ENCODE measurements around the gene TTC34. TPM values are rescaled to one million over a fixed set of nuclear protein-coding genes. Genes with fewer than 3 reads are reported as not detected.

The TTC34 gene
- total RNA-seq, 1 donor from 2014 or later: 0.09 TPM

DNA sequence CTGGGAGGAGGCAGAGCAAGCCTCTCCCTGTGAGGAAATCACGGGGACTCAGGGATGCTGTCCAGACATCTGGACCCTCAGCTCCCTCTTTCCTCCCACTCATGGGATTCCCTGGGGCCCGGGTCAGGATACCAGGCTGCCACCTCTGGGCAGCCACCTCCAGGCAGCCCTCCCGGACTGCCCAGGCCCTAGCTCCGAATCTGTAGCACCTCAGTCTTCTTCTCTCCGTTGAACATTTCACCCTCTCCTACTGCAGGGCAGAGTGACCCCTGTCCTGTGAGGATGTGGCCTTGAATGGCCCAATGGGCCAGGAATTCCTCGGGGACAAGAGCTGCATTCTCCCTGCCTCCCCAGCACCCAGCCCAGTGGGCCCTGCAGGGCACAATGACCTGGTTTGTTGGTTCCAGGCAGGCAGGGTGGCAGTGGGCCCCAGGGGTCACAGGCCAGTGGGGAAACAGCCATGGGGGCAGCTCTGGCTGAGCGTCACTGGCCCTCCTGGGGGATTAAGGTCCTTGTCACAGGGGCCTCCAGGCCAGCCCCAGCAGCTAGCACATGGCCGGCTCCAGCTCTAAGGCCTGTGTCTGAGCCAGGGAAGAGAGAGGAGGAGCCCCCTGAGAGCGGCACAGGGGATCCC lies 9.5 kb upstream of the TTC34 start:
- peaks cover 13% of the 10 kb centered on the region for H3K9me3 Mint-ChIP-seq

DNA sequence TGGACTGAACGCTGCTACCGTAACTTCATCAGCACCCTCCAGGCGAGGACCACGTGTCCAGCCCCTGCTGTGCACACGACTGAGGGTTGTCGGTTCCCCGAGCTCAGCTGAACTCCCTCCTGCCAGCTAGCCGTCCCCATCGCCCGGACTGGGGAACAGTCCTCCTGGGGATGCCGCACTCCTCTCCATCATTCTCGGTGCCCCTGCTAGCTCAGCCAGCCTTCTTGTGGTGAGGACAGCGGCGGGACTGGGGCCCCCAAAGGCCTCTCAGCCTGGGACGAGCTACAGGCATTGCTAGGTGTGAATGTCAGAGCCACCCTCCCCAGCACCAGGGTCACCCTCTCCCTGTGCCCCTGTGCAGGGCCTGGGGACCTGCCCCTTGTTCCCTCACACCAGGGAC lies 8.8 kb upstream of the TTC34 start:
- Histone ChIP-seq H3F3A (ENCODE audit: low read depth) (no peaks in the 10 kb centered on the region), H3K9me3 (ENCODE audit: low read depth) (no peaks in the 10 kb centered on the region), H3K27ac (no peak overlapping the region), H3K27me3 (no peaks in the 10 kb centered on the region), H3K79me2 (ENCODE audit: low read depth) (no peaks in the 10 kb centered on the region), H2AFZ (replicated peaks) (no peak overlapping the region), H3K4me2 (no peak overlapping the region), H3K9ac (no peak overlapping the region), H3K36me3 (no peaks in the 10 kb centered on the region), H4K20me1 (ENCODE audit: low read depth) (no peaks in the 10 kb centered on the region), H3K4me3 (no peak overlapping the region), H3K4me1 (no peaks in the 10 kb centered on the region)
- Mint-ChIP-seq H3K27ac (no peak overlapping the region), H3K27me3 (ENCODE audit: insufficient read depth, low read depth) (peaks cover 6% of the 10 kb centered on the region), H3K9me3 (peaks cover 13% of the 10 kb centered on the region), H3K4me1 (peaks cover 5% of the 10 kb centered on the region), H3K4me3 (no peak overlapping the region), H3K36me3 (peaks cover 2% of the 10 kb centered on the region)
- no peak for DNase-seq (ENCODE audit: low spot score)
- TF ChIP-seq, protein P1, sequence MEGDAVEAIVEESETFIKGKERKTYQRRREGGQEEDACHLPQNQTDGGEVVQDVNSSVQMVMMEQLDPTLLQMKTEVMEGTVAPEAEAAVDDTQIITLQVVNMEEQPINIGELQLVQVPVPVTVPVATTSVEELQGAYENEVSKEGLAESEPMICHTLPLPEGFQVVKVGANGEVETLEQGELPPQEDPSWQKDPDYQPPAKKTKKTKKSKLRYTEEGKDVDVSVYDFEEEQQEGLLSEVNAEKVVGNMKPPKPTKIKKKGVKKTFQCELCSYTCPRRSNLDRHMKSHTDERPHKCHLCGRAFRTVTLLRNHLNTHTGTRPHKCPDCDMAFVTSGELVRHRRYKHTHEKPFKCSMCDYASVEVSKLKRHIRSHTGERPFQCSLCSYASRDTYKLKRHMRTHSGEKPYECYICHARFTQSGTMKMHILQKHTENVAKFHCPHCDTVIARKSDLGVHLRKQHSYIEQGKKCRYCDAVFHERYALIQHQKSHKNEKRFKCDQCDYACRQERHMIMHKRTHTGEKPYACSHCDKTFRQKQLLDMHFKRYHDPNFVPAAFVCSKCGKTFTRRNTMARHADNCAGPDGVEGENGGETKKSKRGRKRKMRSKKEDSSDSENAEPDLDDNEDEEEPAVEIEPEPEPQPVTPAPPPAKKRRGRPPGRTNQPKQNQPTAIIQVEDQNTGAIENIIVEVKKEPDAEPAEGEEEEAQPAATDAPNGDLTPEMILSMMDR (IDR thresholded peaks at IDR 0.05): no peak
- TF ChIP-seq EZH2phosphoT487 (IDR thresholded peaks at IDR 0.05) (no peak), EZH2 (IDR thresholded peaks at IDR 0.05) (no peak)

More for the DNA sequence above, 9.5 kb upstream of the TTC34 start:
- Histone ChIP-seq H3K27ac (no peak overlapping the region), H3K36me3 (no peaks in the 10 kb centered on the region), H2AFZ (replicated peaks) (no peak overlapping the region), H3F3A (ENCODE audit: low read depth) (no peaks in the 10 kb centered on the region), H3K9me3 (ENCODE audit: low read depth) (no peaks in the 10 kb centered on the region), H3K4me1 (no peaks in the 10 kb centered on the region), H3K9ac (no peak overlapping the region), H3K27me3 (no peaks in the 10 kb centered on the region), H3K79me2 (ENCODE audit: low read depth) (no peaks in the 10 kb centered on the region), H3K4me3 (no peak overlapping the region), H3K4me2 (no peak overlapping the region), H4K20me1 (ENCODE audit: low read depth) (no peaks in the 10 kb centered on the region)
- TF ChIP-seq, protein P1 (IDR thresholded peaks at IDR 0.05): no peak
- no peak for TF ChIP-seq EZH2phosphoT487 (IDR thresholded peaks at IDR 0.05)
- TF ChIP-seq EZH2 (IDR thresholded peaks at IDR 0.05): no peak
- DNase-seq (ENCODE audit: low spot score): no peak
- Mint-ChIP-seq H3K4me1 (peaks cover 5% of the 10 kb centered on the region), H3K27ac (no peak overlapping the region), H3K4me3 (no peak overlapping the region), H3K36me3 (peaks cover 2% of the 10 kb centered on the region), H3K27me3 (ENCODE audit: insufficient read depth, low read depth) (peaks cover 3% of the 10 kb centered on the region)

DNA sequence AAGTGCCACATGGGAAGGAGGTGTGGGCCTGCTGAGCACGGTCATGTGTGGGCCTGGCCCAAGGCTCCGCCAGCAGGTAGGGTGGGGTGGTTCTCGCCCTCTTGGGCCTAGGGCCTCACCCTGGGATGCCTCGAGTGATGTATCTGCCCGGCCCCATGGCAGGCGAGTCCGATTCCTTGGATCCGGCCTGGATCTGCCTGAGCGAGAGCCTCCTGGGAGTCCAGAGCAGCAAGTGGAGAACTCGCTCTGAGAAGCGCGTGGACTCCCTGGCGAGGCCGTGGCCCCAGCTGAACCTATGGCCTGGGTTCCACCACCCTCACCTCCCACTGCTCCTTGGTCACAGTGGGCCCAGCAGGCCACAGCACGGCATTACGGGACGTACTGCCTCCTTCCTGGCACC lies 8.2 kb upstream of the TTC34 start:
- H3K4me1 Mint-ChIP-seq: peaks cover 5% of the 10 kb centered on the region
- no peaks in the 10 kb centered on the region for H3K79me2 ChIP-seq (ENCODE audit: low read depth)
- H3K27ac Mint-ChIP-seq: no peak overlapping the region
- H3K36me3 Mint-ChIP-seq: peaks cover 2% of the 10 kb centered on the region
- DNase-seq (ENCODE audit: low spot score): no peak
- H3K4me3 Mint-ChIP-seq: no peak overlapping the region
- H3K4me3 ChIP-seq: no peak overlapping the region
- no peaks in the 10 kb centered on the region for H3K27me3 ChIP-seq
- H3K27me3 Mint-ChIP-seq (ENCODE audit: insufficient read depth, low read depth): peaks cover 6% of the 10 kb centered on the region
- no peak overlapping the region for H2AFZ ChIP-seq (replicated peaks)
- no peaks in the 10 kb centered on the region for H3K9me3 ChIP-seq (ENCODE audit: low read depth)
- H3K9me3 Mint-ChIP-seq: peaks cover 13% of the 10 kb centered on the region
- H3F3A ChIP-seq (ENCODE audit: low read depth): no peaks in the 10 kb centered on the region
- no peak overlapping the region for H3K27ac ChIP-seq
- TF ChIP-seq, protein P1 (IDR thresholded peaks at IDR 0.05): no peak
- no peak for TF ChIP-seq EZH2 (IDR thresholded peaks at IDR 0.05)
- TF ChIP-seq EZH2phosphoT487 (IDR thresholded peaks at IDR 0.05): no peak
- no peak overlapping the region for H3K9ac ChIP-seq
- no peak overlapping the region for H3K4me2 ChIP-seq
- H3K36me3 ChIP-seq: no peaks in the 10 kb centered on the region
- no peaks in the 10 kb centered on the region for H3K4me1 ChIP-seq
- no peaks in the 10 kb centered on the region for H4K20me1 ChIP-seq (ENCODE audit: low read depth)

Data from neural progenitor cell (in vitro differentiated cells).